Heart left ventricle (tissue), 13 donors: ENCODE data around the gene TFB2M.

Experiments
- CTCF ChIP-seq, 12 donors: fragments of 200-600 bp; sonication (generic) in 4 of 12; IDR thresholded peaks; one replicate each; pipeline versions ENCODE4 v1.5.0 to v1.8.0; 2018 to 2022; ENCODE audit warnings: antibody characterized with exemption in 12 of 12, mild to moderate bottlenecking in 5 of 12
- POLR2A ChIP-seq, 2 donors: fragments of 450-650 bp; IDR thresholded peaks; one replicate each; pipeline ENCODE4 v1.6.1; 2017; ENCODE audit warnings: antibody characterized with exemption in 2 of 2, mild to moderate bottlenecking in 2 of 2, moderate library complexity in 2 of 2
- donor health status: ischemic (EF 13 %, LVEDD 7.1; RV severe dilation, severe dysfunction).
- donor health status: DM: no; HTN: yes; CAD: no.
- donor health status: DM: no; HTN: no; CAD: no.
- donor health status: ischemic (EF 25% LVEDD 6.9; RV normal size, moderate dysfunction).
- donor health status: ischemic (EF 25% LVEDD 5.7; RV mildly dilated, moderate dysfunction).
- donor health status: ischemic (EF 35%, LVEDD 5.7; RV mildly dilated, moderate dysfunction).
- donor health status: nonischemic (EF 11% LVEDD 7.7; RV severe dilation, severe dysfunction).
- donor health status: DM: yes; HTN: yes; CAD: no.
- donor health status: PGD.
- donor health status: ischemic (EF 29% LVEDD 5.4; RV normal size, mild dysfunction).
- donor health status: nonischemic (EF 23%, LVEDD 6.1; RV moderate dilation, normal function).

- no peak for TF ChIP-seq CTCF (IDR thresholded peaks at IDR 0.05)
- no peak for TF ChIP-seq POLR2A (IDR thresholded peaks at IDR 0.05)
Measured at GRCh38 chr1:246577720-246578106, 11.7 kb upstream of the TFB2M start.
